ENCODE measurements around the gene LYPD5. TPM values are rescaled to one million over a fixed set of nuclear protein-coding genes. Genes with fewer than 3 reads are reported as not detected.

Gene LYPD5
- total RNA-seq, 4 donors from 2014 or later, result 2.1 to 5.2 (median 2.6) TPM; not detected in 1

DNA sequence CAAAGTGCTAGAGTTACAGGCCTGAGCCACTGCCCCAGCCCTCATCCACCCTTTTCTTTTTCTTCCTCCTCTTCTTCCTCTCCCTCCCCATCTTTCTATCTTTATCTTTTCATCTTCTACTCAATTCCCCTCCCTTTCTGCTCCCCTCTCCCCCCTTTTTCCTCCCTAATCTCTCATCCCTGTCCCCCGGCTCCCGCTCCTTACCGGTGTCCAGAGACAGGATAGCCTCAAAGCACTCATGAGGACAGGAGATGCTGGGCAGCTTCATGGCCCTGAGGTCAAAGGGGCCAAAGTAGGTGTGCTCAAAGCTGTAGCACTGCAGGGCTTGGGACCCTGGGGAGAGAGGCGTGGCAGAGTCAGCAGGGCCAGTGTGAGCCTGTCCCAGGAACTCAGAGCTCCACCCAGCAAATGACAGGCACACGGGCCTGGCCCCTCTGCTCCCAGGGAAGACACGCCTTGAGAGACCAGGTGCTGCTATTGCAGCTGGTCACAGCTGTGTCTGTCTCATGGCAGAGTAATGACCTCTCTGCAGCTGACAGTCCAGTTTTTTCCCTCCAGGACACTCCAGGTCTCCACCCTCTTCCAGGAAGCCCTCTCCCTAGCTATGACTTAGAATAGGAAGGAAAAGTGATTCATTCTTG lies 2.6 kb downstream of the LYPD5 start:
- intact Hi-C loops (cut with DNase I; ENCODE audit: low total_unique reads), result no loop called here

GRCh38 chr19:43798546-43799409 lies 3.5 kb downstream of the LYPD5 start:
- intact Hi-C loops (cut with DNase I; ENCODE audit: low total_unique reads), result no loop called here

More for the DNA sequence above, 2.6 kb downstream of the LYPD5 start:
- Histone ChIP-seq H3K36me3 (no peaks in the 10 kb centered on the region), H3K4me1 (peaks cover 0 to 16% (median 14%) of the 10 kb centered on the region in 4 donors), H3K27ac (peak overlapping the region in 3 of 4 donors; percentile 10 to 51 (median 34)), H3K4me3 (no peak overlapping the region), H3K9me3 (no peaks in the 10 kb centered on the region), H3K27me3 (no peaks in the 10 kb centered on the region)
- WGBS, 2 donors (ENCODE audit: low coverage in 1 of 2), result 54 to 100% methylated on average over 3 to 6 of the region's 6 CpGs
- DNase-seq, result peak; percentile 60
- in situ Hi-C loops (cut with MboI; ENCODE audit: low pct_ligation_motif_present in 1 of 4, low pct_unique_long_range_greater_than_20kb in 1 of 4, low sequenced_read_pairs in 3 of 4), result loop anchor here in 1 of 4 donors (25.0 kb wide), 1 partner anchor 362 kb away; no protein-coding TSS in a partner anchor
- TF ChIP-seq EP300 (IDR thresholded peaks at IDR 0.05; ENCODE audit: low read depth) (no peak), POLR2AphosphoS5 (IDR thresholded peaks at IDR 0.05) (peak; percentile 16 to 54 (median 19)), POLR2A (IDR thresholded peaks at IDR 0.05) (no peak), CTCF (IDR thresholded peaks at IDR 0.05) (no peak)

DNA sequence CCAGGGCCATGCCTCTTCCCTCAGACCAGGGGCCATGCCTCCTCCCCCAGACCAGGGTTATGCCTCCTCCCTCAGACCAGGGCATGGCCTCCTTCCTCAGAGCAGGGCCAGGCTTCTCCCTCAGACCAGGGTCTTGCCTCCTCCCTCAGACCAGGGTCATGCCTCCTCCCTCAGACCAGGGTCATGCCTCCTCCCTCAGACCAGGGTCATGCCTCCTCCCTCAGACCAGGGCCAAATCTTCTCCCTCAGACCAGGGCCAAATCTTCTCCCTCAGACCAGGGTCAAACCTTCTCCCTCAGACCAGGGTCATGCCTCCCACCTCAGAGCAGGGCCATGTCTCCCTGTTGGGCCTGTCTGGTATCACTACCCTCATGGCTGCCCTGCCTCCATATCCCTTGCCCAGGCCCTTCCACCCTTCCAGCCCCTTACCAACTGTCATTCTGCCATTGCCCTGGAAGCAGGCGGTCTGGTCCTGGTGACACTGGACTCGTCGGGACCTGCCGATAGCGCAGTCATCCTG lies 4.2 kb downstream of the LYPD5 start:
- H3K27me3 ChIP-seq, result peaks cover 6% of the 10 kb centered on the region
- H3K36me3 ChIP-seq, result no peaks in the 10 kb centered on the region
- 70% methylated on average over 5 of the region's 5 CpGs; no CpG with 5 or more reads in 1 of the 2 donors for WGBS, 2 donors (ENCODE audit: low coverage in 1 of 2)
- H3K27ac ChIP-seq, result no peak overlapping the region
- H3K4me1 ChIP-seq, result peaks cover 0 to 16% (median 14%) of the 10 kb centered on the region in 4 donors
- intact Hi-C loops (cut with DNase I; ENCODE audit: low total_unique reads), result no loop called here
- no peak for TF ChIP-seq CTCF (IDR thresholded peaks at IDR 0.05)
- TF ChIP-seq EP300 (IDR thresholded peaks at IDR 0.05; ENCODE audit: low read depth), result no peak
- TF ChIP-seq POLR2A (IDR thresholded peaks at IDR 0.05), result no peak
- TF ChIP-seq POLR2AphosphoS5 (IDR thresholded peaks at IDR 0.05), result no peak
- no peak for DNase-seq
- H3K9me3 ChIP-seq, result no peaks in the 10 kb centered on the region
- peak overlapping the region in 3 of 4 donors; percentile 24 to 58 (median 41) for H3K4me3 ChIP-seq
- in situ Hi-C loops (cut with MboI; ENCODE audit: low pct_ligation_motif_present in 1 of 4, low pct_unique_long_range_greater_than_20kb in 1 of 4, low sequenced_read_pairs in 3 of 4), result no loop called here

More at GRCh38 chr19:43798546-43799409, 3.5 kb downstream of the LYPD5 start:
- H3K27me3 ChIP-seq, result peaks cover 3% of the 10 kb centered on the region
- no peaks in the 10 kb centered on the region for H3K36me3 ChIP-seq
- TF ChIP-seq POLR2AphosphoS5 (IDR thresholded peaks at IDR 0.05) (peak in 1 of 3 donors; percentile 25), POLR2A (IDR thresholded peaks at IDR 0.05) (peak; percentile 47), CTCF (IDR thresholded peaks at IDR 0.05) (no peak)
- peak overlapping the region; percentile 2 to 58 (median 32) for H3K4me3 ChIP-seq
- peaks cover 0 to 16% (median 14%) of the 10 kb centered on the region in 4 donors for H3K4me1 ChIP-seq
- 26 to 39% methylated on average over 10 to 69 of the region's 70 CpGs for WGBS, 2 donors (ENCODE audit: low coverage in 1 of 2)
- DNase-seq, result peak; percentile 69
- in situ Hi-C loops (cut with MboI; ENCODE audit: low pct_ligation_motif_present in 1 of 4, low pct_unique_long_range_greater_than_20kb in 1 of 4, low sequenced_read_pairs in 3 of 4), result no loop called here
- H3K27ac ChIP-seq, result peak overlapping the region in 2 of 4 donors; percentile 34 to 51
- H3K9me3 ChIP-seq, result no peaks in the 10 kb centered on the region

DNA sequence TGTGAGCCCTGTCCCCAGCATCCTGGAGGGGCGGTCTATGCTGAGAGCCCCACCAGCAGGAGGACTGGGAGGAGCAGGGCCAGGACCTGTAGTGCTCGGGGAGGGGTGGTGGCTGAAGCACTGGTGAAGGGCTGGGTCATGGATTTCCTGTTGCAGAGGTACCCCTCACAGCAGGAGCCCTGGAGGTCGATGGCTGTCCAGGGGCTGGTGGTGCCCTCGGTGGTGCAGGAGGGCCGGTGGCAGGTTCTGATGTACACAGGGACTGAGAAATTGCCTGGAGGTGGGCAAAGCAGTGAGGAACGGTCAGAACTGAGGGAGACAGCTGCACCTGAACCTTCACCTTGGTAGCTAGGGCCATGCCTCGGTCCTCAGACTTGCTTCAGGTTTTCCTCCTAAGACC lies 4.7 kb downstream of the LYPD5 start:
- TF ChIP-seq POLR2AphosphoS5 (IDR thresholded peaks at IDR 0.05), result no peak
- no peak for TF ChIP-seq EP300 (IDR thresholded peaks at IDR 0.05; ENCODE audit: low read depth)
- no peak for TF ChIP-seq CTCF (IDR thresholded peaks at IDR 0.05)
- no peak for TF ChIP-seq POLR2A (IDR thresholded peaks at IDR 0.05)
- Histone ChIP-seq H3K9me3 (no peaks in the 10 kb centered on the region), H3K27ac (no peak overlapping the region), H3K4me1 (peaks cover 0 to 16% (median 14%) of the 10 kb centered on the region in 4 donors), H3K36me3 (no peaks in the 10 kb centered on the region), H3K4me3 (no peak overlapping the region), H3K27me3 (peaks cover 6% of the 10 kb centered on the region)
- DNase-seq, result no peak
- intact Hi-C loops (cut with DNase I; ENCODE audit: low total_unique reads), result no loop called here
- in situ Hi-C loops (cut with MboI; ENCODE audit: low pct_ligation_motif_present in 1 of 4, low pct_unique_long_range_greater_than_20kb in 1 of 4, low sequenced_read_pairs in 3 of 4), result no loop called here
- WGBS, 2 donors (ENCODE audit: low coverage in 1 of 2), result 84% methylated on average over 7 of the region's 7 CpGs; no CpG with 5 or more reads in 1 of the 2 donors

Measured in transverse colon (tissue), 4 donors.